GM18517 (cell line): ENCODE results near the gene IGSF21.

Experiments used
- ATAC-seq: cut with Tn5 transposase; IDR thresholded peaks from one replicate; pipeline ENCODE4 v1.9.1; 2021; ENCODE audit warnings: mild to moderate bottlenecking, moderate library complexity; ENCODE audit not compliant: unreplicated experiment

IGSF21 gene

DNA sequence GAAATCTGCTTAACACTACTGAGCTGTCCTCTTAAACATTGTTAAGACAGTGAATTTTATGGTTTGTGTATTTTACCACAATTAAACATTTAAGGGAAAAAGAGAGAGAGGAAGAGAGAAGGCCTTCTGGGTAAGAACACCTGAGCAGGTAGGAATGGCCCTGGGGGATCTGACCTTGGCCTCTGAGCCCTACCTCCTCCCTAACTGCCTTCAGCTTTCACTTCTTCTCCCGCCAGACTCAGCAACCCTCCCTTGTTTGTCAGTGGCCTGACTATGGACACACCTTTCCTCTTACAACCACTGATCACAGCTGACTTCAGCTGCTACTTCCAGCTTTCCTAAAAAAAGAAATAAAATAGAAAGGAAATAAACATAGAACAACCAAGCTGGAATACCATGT lies 13.5 kb upstream of the IGSF21 start:
- no peak for ATAC-seq

DNA sequence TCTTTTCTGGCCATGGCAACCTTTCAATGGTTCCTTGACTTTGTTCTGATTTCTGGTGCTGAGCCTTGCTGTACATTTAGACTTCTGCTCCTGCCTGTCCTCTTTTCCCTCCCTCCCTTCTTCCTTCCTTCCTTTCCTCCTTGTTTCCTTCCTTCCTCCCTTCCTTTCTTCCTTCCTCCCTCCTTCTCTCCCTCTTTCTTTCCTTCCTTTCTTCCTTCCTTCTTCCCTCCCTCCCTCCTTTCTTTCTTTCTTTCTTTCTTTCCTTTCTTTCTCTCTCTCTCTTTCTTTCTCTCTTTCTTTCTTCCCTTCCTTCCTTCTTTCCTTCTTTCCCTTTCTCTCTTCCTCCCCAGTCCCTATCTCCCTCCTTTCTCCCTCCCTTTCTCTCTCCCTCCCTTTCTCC lies 10.4 kb upstream of the IGSF21 start:
- ATAC-seq: no peak

DNA sequence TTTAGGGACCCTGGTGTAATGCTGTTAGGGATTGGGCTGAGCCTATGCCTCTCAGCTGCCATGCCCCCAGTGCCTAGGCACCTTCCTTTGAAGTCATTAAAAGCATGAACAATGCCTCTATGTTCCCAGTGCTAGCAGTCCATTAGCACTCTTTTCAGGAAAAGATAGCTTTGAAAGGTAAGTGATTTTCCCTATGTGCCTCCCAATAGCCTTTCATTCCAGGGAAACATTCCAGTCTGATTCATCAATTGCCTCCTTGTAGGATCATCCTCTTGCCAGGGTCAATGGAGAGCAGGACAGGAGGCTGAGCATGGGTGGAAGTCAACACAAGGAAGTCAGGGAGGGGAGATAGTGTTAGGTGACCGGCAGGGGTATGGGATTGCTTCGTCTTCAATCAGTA lies 8.6 kb upstream of the IGSF21 start:
- ATAC-seq: no peak

DNA sequence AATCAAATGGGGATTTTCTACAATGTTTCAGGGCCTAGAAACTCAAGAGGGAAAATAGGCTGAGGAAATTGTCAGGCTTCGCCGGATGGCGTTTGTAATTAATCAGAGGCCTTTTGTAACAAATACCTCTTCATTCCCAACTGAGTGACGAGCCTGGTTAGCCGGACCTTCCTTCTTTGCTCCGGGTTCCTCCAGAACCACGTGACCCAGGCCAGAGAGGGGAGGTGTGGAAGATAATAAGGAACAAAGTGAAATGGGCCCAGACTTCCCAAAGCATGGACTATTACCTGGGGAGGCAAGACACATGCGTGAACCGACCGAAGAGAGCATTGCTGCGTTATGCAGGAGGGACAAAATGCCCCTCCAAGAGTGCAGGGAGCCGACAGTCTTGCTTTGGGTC lies 7.5 kb upstream of the IGSF21 start:
- no peak for ATAC-seq

DNA sequence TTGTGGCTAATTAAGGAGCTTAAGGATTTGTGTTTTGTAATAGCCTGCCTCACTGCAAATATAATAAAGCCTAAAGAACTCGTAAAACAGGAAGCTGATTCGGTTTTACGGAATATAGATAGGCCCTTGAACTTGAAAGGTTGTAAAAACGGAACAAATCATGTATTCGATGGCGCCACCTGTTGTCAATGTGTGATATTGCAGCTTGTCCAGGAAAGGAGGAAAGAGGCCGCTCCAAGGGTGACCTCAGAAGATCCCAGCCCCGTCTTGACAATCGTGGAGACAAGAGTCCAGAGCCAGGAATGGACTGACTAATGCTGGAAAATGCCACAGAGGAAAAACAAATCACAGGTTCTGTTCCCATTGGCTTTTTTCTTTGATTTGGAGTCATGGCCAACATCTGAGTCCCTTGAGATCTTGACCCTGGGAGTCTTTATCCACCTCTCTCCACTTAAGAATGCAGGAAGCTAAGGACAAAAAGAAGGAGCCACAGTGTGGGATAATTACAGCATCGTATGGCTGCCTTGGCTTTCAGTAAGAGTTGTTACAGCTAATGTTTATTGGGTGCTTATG lies 7.0 kb upstream of the IGSF21 start:
- no peak for ATAC-seq

DNA sequence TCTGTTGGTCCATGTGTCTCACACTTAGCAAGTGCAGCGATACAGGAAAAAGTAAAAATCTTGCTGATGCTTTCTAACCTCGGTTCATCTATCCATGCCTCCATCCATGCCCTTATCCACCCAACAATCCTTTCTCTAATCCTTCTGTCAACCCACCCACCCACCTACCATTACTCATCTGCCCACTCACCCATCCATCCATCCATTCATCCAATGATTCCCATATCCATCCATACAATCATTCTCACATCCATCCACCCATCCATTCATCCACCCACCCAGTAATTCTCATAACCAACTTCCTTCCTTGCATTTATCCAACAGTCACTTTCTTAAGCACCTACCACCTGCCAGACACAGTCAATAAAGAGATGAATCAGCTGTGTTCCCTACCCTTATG lies 6.1 kb upstream of the IGSF21 start:
- no peak for ATAC-seq

DNA sequence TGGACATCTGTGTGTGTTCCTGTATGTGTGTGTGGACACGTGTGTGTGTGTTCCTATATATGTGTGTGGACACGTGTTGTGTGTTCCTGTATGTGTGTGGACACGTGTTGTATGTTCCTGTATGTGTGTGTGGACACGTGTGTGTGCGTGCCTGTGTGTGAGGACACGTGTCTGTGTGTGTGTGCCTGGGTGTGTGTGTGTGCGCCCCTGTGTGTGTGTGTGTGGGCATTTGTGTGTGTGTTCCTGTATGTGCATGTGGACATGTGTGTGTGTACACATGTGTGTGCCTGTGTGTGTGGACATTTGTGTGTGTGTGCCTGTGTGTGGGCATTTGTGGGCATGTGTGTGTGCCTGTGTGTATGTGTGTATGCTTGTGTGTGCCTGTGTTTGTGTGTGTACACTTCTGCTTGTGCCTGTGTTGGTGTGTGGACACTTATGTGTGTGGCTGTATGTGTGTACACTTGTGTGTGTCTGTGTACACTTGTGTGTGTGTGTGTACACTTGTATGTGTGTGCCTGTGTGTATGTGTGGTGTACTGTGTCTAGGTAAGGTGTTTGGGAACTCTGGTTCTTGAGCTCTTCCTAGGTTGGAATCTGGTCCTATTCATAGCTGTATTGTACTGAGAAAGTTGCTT lies 3.7 kb upstream of the IGSF21 start:
- no peak for ATAC-seq

DNA sequence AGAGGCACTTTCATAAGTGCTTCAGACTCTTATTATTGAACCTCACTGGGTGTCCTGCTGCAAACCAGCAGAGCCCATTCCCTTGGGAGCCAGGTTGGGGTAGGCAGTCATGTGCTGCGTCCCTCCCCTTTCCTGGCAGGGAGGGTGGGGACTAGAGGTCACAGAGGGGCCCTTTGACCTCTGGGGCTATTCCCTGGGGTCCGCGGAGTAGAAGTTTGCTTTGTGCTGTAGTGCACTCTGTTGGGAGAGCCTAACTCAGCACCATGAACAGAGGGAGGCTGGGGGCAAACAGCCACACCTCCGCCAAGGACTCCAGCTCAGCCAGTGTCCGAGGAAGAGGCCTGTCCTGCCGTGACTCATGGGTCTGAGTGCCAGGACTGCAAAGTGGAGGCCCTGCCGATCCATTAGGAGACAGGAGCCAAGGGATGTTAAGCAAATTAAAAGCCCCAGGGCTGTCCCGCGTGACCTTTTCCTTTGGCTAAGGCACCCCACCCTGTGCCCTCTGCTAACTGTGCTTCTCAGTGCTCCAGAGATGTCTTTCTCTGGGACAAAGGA lies 3.0 kb upstream of the IGSF21 start:
- no peak for ATAC-seq

DNA sequence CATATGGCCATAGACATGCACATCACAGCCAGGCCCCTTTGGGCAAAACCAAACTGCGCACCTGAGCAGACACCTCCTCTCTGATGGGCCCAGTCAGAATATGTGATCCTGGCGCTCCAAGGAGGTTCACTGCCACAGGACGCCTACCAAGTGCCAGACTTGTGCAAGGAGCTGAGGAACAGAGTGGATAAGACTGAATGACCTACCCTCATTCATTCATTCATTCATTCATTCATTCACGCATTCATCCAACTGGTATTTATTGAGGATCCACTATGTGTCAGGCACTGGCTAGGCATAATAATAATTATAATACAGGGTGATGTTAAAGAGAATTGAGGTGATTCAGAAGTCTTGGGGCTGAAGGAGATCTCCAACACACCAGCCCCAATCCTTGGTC lies 2.4 kb upstream of the IGSF21 start:
- no peak for ATAC-seq

DNA sequence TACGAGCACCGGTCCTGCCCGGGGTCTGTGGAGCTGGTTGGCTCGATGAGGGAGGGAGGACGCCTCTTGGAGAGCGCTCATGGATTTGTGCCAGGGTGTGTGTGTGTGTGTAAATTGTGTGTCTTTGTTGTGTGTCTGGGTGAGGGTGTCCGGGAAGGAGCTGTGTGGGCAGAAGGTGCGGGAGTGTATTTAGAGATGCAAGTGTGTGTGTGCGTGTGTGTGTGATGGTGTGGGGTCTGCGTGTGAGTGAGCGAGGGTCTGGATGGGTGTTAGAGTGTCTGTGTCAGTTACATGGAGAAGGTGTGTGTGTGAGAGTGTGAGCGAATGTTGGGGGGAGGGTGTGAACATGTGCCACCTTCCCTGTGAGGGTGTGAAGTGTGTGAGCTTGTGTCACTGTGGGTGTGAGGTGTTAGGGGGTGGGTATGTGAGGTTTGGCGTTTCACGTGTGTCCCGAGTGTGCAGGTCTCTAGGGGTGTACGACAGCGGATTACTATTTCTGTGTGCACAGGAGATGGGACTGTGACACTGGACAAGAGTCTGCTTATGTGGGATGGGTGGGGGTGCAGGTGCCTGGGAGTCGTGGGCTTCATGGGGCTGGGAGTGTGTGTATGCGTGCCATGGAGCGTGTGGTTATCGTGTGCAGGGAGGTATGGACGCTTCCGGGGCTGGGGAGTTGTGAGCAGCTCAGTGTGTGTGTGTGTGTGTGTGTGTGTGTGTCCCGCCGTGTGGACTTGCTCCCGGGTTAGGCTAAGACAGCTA lies 880 bp downstream of the IGSF21 start:
- no peak for ATAC-seq

DNA sequence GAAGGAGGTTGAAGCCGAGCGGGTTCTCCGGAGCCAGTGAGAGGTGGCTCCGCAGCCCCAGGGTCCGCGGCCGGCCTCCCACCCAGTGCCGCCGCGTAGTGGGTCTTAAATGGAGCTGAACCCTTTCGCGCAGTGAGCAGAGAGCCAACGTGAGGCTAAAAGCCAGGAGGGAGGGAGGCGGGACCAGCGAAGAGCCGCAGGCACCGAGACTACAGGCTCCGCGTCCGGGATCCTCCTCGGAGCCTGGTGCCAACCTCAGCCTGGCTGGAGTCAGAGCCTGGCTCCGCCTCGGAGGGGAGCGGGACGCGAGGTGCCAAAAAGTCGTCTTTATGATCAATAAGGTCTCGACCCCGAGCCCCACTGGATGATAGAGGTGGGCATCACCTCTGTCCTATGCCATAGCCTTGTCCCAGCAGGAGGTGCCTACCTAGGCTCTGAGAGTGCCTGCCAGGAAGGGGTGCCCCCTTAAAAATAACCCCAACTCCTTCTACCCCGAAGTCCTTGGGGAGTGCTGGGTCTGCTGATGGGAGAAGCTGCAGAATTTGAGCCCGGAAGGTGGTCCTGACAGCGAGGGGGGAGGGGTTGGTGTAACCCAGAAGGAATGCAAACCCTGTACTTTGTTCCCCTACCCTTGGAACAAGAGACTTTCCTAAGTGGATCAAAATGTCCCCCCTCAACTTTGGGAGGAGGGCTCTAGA lies 1.6 kb downstream of the IGSF21 start:
- no peak for ATAC-seq

DNA sequence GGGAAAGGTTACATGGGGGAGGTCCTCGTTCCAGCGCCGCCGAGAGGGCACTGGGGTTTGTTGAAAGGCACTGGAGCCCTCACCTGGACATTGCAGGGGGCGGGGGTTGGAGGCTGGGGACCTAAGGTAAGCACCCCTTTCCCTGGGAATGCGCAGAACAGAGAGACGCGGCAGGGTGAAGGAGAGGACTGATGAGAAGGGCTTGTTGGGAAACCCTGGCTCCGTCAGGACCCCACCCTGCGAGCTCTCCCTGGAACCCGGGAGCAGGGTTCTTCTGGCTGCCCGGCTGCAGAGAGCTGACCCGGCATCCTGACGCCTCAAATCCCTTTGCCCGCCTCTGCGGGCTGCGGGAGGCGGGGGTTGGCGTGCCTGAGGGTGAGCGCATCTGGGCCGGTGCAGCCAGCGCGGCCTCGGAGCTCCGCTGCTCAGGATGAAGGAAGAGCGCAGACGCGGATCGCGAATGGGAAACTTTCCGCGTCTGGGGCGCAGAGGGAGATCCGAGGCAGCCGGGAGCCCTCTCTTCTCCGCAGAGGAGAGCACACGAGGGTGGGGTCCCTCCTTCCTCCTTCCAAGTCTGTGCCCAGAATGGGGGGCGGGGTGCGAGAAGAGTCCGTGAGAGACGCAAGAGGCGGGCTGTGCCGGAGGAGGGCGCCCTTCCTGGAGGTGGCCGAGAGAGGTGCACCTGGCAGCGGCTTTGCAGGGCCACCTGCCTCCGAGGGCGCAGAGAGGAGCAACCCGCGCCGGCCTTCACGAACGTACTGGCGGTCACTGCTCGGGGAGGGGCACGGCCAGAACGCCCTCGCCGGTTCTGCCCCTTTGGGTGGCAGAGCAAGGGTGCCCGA lies 2.4 kb downstream of the IGSF21 start:
- no peak for ATAC-seq

DNA sequence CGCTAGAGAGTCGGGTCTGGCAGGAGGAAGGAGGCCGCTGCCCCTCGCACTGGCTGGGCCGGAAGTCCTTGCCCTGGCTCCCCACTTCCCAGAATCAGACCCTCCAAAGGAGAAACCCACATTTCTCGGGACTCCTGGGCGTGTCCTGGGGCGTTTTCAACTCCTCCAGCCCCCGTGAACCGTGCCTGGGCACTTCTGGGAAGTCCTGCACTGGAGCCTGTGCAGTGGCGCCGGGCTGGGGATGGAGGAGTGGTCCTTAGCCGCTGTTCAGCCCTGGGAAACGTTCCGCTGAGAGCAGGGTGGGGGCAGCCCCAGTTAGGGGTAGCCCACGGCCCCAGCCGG lies 3.0 kb downstream of the IGSF21 start:
- ATAC-seq: no peak

DNA sequence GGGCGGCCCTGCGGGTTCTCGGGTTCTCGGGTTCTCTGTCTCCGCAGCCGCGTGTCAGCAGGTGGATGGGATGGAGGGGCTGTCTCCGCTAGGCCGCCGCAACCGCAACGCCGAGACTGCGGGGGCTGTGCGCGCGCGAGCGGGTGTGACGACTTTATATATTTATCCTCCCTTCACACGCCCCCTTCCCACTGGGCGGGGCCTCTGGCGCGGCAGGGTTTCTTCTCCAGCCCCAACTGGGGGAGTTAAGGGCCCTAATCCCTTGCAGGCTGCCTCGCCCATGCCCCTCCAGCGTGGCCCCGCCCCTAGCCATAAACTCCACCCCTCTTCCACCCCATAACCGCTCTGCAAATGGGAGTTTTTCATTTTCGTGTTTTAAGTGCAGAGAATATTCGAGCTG lies 3.4 kb downstream of the IGSF21 start:
- no peak for ATAC-seq

DNA sequence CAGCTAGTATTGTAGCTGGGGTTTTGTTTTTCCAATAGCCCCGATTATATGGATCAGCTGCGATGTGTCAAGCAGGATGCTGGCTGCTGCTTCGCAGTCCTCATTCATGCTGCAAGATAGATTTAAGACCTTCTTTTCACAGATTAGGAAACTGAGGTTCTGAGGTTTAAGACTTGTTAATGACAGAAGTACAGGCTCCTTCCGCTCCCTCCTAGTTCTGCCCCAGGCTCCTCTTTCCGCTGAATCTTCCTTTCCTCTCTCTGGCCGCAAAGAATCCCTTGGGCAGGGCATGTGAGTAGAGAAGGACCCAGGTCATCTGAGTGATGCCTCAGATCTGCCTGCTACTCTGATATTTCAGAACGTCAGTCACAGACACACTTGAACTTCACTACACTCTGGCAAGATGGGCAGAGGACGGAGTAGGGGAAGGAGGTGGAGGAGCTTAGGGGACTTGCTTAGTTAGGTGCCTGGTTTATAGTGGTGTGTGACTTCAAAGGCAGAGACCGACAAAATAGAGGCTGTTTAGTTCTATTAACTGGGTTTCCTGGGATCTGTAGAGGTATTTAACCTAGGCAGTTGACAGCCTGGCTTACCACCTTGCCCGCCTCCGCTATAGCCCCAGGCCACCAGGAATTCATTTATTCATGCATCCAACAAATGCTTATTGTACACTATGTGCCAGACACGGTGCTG lies 4.2 kb downstream of the IGSF21 start:
- no peak for ATAC-seq

DNA sequence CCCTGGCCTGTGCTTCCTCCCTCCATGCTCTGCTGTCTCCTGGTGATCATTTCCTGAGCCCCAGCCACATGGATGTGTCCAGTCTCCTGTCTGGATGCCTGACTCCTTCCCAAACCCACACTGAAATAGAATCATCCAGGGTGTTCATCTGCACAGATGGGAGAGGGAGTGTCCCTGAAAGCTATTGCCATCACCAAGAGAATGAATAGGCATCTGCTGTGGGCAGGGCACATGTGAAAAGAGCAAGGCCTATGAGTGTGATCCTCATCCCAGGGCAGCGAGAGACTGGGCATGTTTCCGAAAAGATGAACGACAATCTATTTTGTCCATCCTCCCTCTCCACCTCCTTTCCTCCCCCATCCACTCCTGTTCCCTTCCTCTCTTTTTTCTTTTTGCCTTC lies 5.0 kb downstream of the IGSF21 start:
- ATAC-seq: no peak

DNA sequence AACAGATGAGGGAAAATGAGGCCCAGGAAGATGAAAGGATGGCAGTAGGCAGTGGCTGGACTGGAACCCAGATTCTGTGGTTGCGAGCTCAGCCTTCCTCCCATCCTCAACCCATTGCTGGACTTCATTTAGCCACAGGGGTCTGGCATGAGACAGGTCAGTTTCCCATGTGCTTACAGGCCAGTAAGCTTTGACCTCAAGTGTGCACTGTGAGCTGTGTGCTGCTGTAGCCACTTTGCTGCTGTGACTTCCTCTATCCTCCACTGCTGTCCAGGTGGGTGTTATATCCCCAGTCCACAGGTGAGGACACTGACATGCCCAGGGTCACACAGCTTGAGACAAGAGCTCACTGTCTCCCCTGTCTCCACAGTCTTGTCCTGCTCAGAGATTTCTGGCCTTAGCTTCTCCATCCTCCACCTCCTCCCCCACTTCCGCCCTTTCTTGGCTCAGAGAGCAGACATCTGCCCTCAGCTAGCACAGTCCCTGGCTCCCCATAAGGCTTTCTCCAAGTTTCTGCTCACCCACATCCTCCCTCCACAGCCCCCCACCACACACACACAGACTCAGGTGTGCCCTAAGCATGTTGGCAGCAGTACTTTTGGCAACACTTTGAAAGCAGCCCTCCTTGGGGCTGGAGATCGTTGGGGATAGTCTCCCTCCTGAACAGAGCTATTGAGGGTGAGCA lies 7.3 kb downstream of the IGSF21 start:
- no peak for ATAC-seq

DNA sequence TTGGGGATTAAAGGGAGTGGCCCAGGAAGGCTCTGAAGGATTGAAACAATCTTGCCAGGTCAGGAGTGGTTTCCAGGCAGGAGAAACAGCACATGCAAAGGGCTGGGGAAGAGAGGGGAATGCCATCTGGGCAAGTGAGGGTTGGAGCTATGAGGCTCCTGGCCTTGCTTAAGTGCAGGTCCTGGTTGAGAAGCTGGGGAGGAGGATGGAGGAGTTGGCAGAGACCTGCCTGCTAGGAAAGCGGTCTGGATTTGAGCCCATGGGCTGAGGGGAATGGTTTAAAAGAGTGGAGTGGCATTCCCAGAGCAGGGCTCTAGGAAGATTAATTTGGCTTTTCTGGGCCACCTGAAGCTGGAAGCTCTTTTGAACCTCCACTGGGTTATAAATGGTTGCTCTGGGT lies 9.2 kb downstream of the IGSF21 start:
- ATAC-seq: no peak

DNA sequence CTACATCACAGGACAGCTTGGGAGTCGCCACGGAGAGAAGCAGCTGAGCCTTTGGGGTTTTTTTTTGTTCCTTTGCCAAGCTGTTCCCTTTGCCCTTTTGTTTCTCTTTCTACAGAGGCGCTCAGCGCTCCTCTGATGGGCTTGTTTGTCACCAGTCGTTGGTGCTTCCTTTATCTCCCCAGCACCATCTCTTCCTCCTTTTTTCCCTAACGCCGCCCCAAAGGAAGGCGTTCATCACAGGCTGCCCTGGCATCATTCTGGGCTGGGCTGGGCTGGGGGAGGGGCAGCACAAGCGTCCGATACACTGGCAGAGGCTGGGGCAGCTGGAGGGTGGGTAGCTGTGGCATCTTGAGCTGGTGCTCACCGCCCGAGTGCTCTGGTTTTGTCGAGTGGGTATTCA lies 10.5 kb downstream of the IGSF21 start:
- ATAC-seq: no peak

DNA sequence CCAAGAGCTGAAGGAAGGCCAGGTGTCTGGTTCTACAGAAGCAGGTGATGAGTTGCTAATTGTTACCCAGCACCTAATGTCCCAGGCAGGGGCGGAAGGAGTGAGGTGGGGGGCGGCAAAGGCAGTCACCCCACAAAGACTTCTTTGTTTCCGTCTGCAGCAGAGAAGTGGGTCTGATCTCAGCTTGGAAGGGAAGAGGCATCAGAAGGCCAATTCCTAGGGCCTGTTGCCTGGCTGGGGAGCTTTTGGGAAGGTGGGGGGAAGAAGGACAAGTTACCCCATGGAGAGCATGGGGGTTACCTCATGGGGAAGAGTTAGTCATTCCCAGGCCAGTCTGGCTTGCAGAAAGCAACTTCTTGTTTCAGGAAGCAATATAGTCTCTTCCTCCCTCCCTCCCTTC lies 10.9 kb downstream of the IGSF21 start:
- no peak for ATAC-seq
